ENCODE measurements around the gene KLHL21.
A peak's percentile ranks its signal among the peaks of the same experiment; 100 is the strongest.

DNA sequence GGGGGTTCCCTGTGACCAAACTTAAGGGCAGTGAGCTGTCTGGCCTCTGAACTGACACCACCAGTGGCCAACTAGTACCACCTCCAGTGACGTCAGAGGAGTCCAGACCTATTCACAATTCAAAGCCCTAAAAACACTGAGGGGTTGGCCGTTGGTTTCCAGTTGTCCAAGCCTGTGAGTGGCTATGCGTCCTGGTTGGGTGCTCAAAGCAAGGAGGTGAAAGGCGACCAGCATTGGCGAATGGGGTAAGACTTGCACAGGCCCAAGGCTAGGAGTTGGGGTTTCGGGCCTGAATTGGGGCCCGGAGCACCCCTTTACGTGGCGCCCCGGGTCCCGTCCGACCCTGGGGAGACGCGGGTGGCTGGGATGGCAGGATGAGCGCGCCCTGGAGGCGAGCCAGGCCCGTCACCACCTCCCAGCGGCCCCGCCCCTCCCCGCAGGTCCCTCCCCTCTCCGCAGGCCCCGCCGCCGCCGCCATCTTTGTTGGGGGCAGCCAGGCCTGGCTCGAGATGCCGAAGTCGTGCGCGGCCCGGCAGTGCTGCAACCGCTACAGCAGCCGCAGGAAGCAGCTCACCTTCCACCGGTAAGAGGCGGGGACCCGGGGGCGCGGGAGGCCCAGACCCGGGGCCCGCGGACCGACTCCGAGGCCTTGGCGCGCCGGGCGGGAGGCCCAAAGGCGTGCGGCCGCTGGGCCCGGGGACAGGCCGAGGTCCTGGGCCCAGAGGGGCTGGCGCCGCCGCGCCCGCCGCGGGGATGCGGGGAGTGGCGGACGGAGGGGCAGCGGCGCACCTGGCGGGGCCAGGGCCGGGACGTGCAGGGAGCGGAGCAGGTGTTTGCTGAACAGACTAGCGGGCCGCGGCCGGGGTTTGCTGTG, 22.3 kb upstream of the KLHL21 start, which contains the start of gene THAP3:
- TF ChIP-seq, protein P1, sequence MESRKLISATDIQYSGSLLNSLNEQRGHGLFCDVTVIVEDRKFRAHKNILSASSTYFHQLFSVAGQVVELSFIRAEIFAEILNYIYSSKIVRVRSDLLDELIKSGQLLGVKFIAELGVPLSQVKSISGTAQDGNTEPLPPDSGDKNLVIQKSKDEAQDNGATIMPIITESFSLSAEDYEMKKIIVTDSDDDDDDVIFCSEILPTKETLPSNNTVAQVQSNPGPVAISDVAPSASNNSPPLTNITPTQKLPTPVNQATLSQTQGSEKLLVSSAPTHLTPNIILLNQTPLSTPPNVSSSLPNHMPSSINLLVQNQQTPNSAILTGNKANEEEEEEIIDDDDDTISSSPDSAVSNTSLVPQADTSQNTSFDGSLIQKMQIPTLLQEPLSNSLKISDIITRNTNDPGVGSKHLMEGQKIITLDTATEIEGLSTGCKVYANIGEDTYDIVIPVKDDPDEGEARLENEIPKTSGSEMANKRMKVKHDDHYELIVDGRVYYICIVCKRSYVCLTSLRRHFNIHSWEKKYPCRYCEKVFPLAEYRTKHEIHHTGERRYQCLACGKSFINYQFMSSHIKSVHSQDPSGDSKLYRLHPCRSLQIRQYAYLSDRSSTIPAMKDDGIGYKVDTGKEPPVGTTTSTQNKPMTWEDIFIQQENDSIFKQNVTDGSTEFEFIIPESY (IDR thresholded peaks at IDR 0.05) = no peak
- TF ChIP-seq, protein P2, sequence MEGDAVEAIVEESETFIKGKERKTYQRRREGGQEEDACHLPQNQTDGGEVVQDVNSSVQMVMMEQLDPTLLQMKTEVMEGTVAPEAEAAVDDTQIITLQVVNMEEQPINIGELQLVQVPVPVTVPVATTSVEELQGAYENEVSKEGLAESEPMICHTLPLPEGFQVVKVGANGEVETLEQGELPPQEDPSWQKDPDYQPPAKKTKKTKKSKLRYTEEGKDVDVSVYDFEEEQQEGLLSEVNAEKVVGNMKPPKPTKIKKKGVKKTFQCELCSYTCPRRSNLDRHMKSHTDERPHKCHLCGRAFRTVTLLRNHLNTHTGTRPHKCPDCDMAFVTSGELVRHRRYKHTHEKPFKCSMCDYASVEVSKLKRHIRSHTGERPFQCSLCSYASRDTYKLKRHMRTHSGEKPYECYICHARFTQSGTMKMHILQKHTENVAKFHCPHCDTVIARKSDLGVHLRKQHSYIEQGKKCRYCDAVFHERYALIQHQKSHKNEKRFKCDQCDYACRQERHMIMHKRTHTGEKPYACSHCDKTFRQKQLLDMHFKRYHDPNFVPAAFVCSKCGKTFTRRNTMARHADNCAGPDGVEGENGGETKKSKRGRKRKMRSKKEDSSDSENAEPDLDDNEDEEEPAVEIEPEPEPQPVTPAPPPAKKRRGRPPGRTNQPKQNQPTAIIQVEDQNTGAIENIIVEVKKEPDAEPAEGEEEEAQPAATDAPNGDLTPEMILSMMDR (IDR thresholded peaks at IDR 0.05 in 2 of 3, conservative IDR thresholded peaks at IDR 0.05 in 1 of 3; ENCODE audit: control insufficient read depth in 2 of 3, extremely low read depth in 1 of 3, insufficient read depth in 1 of 3, low read depth in 3 of 3, low read length in 3 of 3) = peak in 2 of 3 experiments; percentile 27 to 38; a peak in 3 of 6 replicates
- TF ChIP-seq JUND (IDR thresholded peaks at IDR 0.05; ENCODE audit: low read depth, low read length) (no peak), CEBPB (IDR thresholded peaks at IDR 0.05; ENCODE audit: borderline replicate concordance in 1 of 2, low read depth in 2 of 2, low read length in 2 of 2) (no peak), NFIC (IDR thresholded peaks at IDR 0.05; ENCODE audit: low read depth, low read length) (no peak)
- TF ChIP-seq, protein P3, sequence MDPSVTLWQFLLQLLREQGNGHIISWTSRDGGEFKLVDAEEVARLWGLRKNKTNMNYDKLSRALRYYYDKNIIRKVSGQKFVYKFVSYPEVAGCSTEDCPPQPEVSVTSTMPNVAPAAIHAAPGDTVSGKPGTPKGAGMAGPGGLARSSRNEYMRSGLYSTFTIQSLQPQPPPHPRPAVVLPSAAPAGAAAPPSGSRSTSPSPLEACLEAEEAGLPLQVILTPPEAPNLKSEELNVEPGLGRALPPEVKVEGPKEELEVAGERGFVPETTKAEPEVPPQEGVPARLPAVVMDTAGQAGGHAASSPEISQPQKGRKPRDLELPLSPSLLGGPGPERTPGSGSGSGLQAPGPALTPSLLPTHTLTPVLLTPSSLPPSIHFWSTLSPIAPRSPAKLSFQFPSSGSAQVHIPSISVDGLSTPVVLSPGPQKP (IDR thresholded peaks at IDR 0.05; ENCODE audit: low read depth, low read length) = no peak

Data from GM12878 (cell line).